HepG2 (cell line): ENCODE data around the gene RPL6. TPM values are rescaled to one million over a fixed set of nuclear protein-coding genes. Genes with fewer than 3 reads are reported as not detected.

Experiments used
- CEBPG ChIP-seq: IDR thresholded peaks from 2 replicates; pipeline ENCODE4 v1.6.1; 2016
- EEA1 ChIP-seq: sonication (generic); formaldehyde crosslinking; IDR thresholded peaks from 2 replicates; pipeline ENCODE4 v1.5.1; 2020; ENCODE audit warnings: mild to moderate bottlenecking, missing genetic modification reagents, borderline replicate concordance
- FOXO1 ChIP-seq: sonication (generic); formaldehyde crosslinking; IDR thresholded peaks from 2 replicates; pipeline ENCODE4 v1.4.0; 2020; ENCODE audit warnings: missing genetic modification reagents
- GATA4 ChIP-seq: sonication (generic); IDR thresholded peaks from 2 replicates; pipeline ENCODE4 v1.6.1; 2016; ENCODE audit warnings: antibody characterized with exemption, low read depth, borderline replicate concordance
- GLI4 ChIP-seq: sonication (generic); formaldehyde crosslinking; IDR thresholded peaks from 2 replicates; pipeline ENCODE4 v1.5.1; 2020; ENCODE audit warnings: missing genetic modification reagents, mild to moderate bottlenecking, moderate library complexity, borderline replicate concordance
- HNRNPH1 ChIP-seq: fragments of 200-400 bp; formaldehyde crosslinking; optimal IDR thresholded peaks from 2 replicates; pipeline ENCODE3; 2017; ENCODE audit warnings: mild to moderate bottlenecking, low read depth, low read length
- KLF11 ChIP-seq: IDR thresholded peaks from 2 replicates; pipeline ENCODE4 v1.6.1; 2016; ENCODE audit warnings: missing compliant biosample characterization
- MAFK ChIP-seq, 2 experiments: IDR thresholded peaks in 1 of 2; conservative IDR thresholded peaks in 1 of 2; 2 replicates each; pipeline ENCODE4 v1.6.1; 2011; ENCODE audit warnings: improper control_type of control experiment in 2 of 2, low read length in 2 of 2
- SMAD3 ChIP-seq: sonication (generic); formaldehyde crosslinking; IDR thresholded peaks from 2 replicates; pipeline ENCODE4 v1.4.0; 2020; ENCODE audit warnings: missing genetic modification reagents
- SMARCE1 ChIP-seq: fragments of 450-650 bp; IDR thresholded peaks from 2 replicates; pipeline ENCODE4 v1.6.1; 2017; ENCODE audit warnings: borderline replicate concordance
- SOX6 ChIP-seq, 2 experiments: fragments of 450-650 bp in 1 of 2; sonication (generic) in 1 of 2; formaldehyde crosslinking in 1 of 2; IDR thresholded peaks; 2 replicates each; pipeline versions ENCODE4 v1.4.0 to v1.6.1; 2017 to 2020; ENCODE audit warnings: antibody characterized with exemption in 1 of 2, mild to moderate bottlenecking in 1 of 2, missing genetic modification reagents in 1 of 2
- SRF ChIP-seq: IDR thresholded peaks from 2 replicates; pipeline ENCODE4 v1.6.1; 2011; ENCODE audit warnings: mild to moderate bottlenecking, low read depth, low read length, moderate library complexity
- YEATS2 ChIP-seq: sonication (generic); formaldehyde crosslinking; IDR thresholded peaks from 2 replicates; pipeline ENCODE4 v1.4.0; 2020; ENCODE audit warnings: missing genetic modification reagents, borderline replicate concordance
- ZNF567 ChIP-seq: sonication (generic); formaldehyde crosslinking; IDR thresholded peaks from 2 replicates; pipeline ENCODE4 v1.8.1; 2023; ENCODE audit warnings: mild to moderate bottlenecking, missing genetic modification reagents, borderline replicate concordance
- ZNF570 ChIP-seq: sonication (generic); formaldehyde crosslinking; IDR thresholded peaks from 2 replicates; pipeline ENCODE4 v1.4.0; 2020; ENCODE audit warnings: mild to moderate bottlenecking, missing genetic modification reagents, borderline replicate concordance
- ZNF709 ChIP-seq: sonication (generic); formaldehyde crosslinking; IDR thresholded peaks from 2 replicates; pipeline ENCODE4 v1.5.0; 2020; ENCODE audit warnings: mild to moderate bottlenecking, missing genetic modification reagents
- ZNF773 ChIP-seq: sonication (generic); formaldehyde crosslinking; IDR thresholded peaks from 2 replicates; pipeline ENCODE4 v1.4.0; 2020; ENCODE audit warnings: missing genetic modification reagents, borderline replicate concordance
- ZNF879 ChIP-seq: sonication (generic); formaldehyde crosslinking; IDR thresholded peaks from 2 replicates; pipeline ENCODE4 v1.8.1; 2023; ENCODE audit warnings: missing genetic modification reagents
- polyA plus RNA-seq, 8 experiments: library from polyadenylated mRNA; depleted of rRNA in 3 of 8; stranded (reverse) in 7 of 8; unstranded in 1 of 8; fragments of >200 nt; fragmentation: Illumina TruSeq in 4 of 8; extraction: Trizol in 4 of 8; gene quantifications; 2 replicates each; pipeline versions ENCODE4 v1.2.1 to v1.2.3, GENCODE V29; 2011 to 2016; ENCODE audit warnings: low read depth in 4 of 8, missing spikeins in 1 of 8, mixed read lengths in 1 of 8; ENCODE audit not compliant: insufficient read depth in 1 of 8
- total RNA-seq, 5 experiments: library from RNA; depleted of rRNA; stranded (reverse); fragments of >200 nt; fragmentation: Illumina TruSeq; extraction: Trizol; gene quantifications; 2 replicates each; pipeline ENCODE4 v1.2.3, GENCODE V29; 2016; ENCODE audit warnings: low read depth in 1 of 5
- TF ChIP-seq, protein P1 (sequence below): sonication (generic); formaldehyde crosslinking; IDR thresholded peaks from 2 replicates; pipeline ENCODE4 v1.5.0; 2020; ENCODE audit warnings: mild to moderate bottlenecking, missing genetic modification reagents, moderate library complexity
- TF ChIP-seq, protein P2 (sequence below): sonication (generic); formaldehyde crosslinking; IDR thresholded peaks from 2 replicates; pipeline ENCODE4 v1.4.0; 2020; ENCODE audit warnings: low read depth, missing genetic modification reagents
- TF ChIP-seq, protein P3 (sequence below): sonication (generic); formaldehyde crosslinking; IDR thresholded peaks from 2 replicates; pipeline ENCODE4 v1.9.0; 2021; ENCODE audit warnings: missing genetic modification reagents, mild to moderate bottlenecking, borderline replicate concordance
- TF ChIP-seq, protein P4 (sequence below): sonication (generic); formaldehyde crosslinking; IDR thresholded peaks from 2 replicates; pipeline ENCODE4 v1.4.0; 2020; ENCODE audit warnings: missing genetic modification reagents

RPL6 gene
- total and polyA plus RNA-seq, 2 of the 13 experiments (the other 11 are each of a cell fraction or from before 2014, with no cell fraction given), result 1,551 to 1,719 TPM

GRCh38 chr12:112418608-112419296 lies 9.3 kb upstream of the RPL6 start, which contains the start of gene PTPN11 (continued):
- no peak; the same call in 1 of the 2 replicates for TF ChIP-seq ZNF567 (CRISPR knock-in tag)
- no peak for TF ChIP-seq SOX6 (IDR thresholded peaks at IDR 0.05)
- TF ChIP-seq SOX6 (CRISPR knock-in tag; IDR thresholded peaks at IDR 0.05), result no peak; the same call in 1 of the 2 replicates
- TF ChIP-seq, protein P1, sequence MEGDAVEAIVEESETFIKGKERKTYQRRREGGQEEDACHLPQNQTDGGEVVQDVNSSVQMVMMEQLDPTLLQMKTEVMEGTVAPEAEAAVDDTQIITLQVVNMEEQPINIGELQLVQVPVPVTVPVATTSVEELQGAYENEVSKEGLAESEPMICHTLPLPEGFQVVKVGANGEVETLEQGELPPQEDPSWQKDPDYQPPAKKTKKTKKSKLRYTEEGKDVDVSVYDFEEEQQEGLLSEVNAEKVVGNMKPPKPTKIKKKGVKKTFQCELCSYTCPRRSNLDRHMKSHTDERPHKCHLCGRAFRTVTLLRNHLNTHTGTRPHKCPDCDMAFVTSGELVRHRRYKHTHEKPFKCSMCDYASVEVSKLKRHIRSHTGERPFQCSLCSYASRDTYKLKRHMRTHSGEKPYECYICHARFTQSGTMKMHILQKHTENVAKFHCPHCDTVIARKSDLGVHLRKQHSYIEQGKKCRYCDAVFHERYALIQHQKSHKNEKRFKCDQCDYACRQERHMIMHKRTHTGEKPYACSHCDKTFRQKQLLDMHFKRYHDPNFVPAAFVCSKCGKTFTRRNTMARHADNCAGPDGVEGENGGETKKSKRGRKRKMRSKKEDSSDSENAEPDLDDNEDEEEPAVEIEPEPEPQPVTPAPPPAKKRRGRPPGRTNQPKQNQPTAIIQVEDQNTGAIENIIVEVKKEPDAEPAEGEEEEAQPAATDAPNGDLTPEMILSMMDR, result peak; percentile 38; the same call in 1 of the 2 replicates
- peak; percentile 84 for TF ChIP-seq SRF
- no peak; the same call in 1 of the 2 replicates for TF ChIP-seq GATA4
- TF ChIP-seq, protein P2, sequence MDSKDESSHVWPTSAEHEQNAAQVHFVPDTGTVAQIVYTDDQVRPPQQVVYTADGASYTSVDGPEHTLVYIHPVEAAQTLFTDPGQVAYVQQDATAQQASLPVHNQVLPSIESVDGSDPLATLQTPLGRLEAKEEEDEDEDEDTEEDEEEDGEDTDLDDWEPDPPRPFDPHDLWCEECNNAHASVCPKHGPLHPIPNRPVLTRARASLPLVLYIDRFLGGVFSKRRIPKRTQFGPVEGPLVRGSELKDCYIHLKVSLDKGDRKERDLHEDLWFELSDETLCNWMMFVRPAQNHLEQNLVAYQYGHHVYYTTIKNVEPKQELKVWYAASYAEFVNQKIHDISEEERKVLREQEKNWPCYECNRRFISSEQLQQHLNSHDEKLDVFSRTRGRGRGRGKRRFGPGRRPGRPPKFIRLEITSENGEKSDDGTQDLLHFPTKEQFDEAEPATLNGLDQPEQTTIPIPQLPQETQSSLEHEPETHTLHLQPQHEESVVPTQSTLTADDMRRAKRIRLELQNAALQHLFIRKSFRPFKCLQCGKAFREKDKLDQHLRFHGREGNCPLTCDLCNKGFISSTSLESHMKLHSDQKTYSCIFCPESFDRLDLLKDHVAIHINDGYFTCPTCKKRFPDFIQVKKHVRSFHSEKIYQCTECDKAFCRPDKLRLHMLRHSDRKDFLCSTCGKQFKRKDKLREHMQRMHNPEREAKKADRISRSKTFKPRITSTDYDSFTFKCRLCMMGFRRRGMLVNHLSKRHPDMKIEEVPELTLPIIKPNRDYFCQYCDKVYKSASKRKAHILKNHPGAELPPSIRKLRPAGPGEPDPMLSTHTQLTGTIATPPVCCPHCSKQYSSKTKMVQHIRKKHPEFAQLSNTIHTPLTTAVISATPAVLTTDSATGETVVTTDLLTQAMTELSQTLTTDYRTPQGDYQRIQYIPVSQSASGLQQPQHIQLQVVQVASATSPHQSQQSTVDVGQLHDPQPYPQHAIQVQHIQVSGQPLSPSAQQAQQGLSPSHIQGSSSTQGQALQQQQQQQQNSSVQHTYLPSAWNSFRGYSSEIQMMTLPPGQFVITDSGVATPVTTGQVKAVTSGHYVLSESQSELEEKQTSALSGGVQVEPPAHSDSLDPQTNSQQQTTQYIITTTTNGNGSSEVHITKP (CRISPR knock-in tag), result 0 out of 2 replicates have a peak, but pooled peaks have one; percentile 24
- TF ChIP-seq HNRNPH1, result no peak
- 0 out of 2 replicates have a peak, but pooled peaks have one; percentile 61 for TF ChIP-seq FOXO1 (CRISPR knock-in tag)
- TF ChIP-seq ZNF570, result no peak
- TF ChIP-seq GLI4 (CRISPR knock-in tag), result no peak
- TF ChIP-seq EEA1 (CRISPR knock-in tag), result no peak
- peak; percentile 93 for TF ChIP-seq YEATS2
- no peak for TF ChIP-seq SMARCE1
- TF ChIP-seq KLF11 (CRISPR knock-in tag), result no peak
- no peak for TF ChIP-seq SMAD3 (CRISPR knock-in tag)
- TF ChIP-seq ZNF773 (CRISPR knock-in tag), result no peak
- TF ChIP-seq MAFK (conservative IDR thresholded peaks at IDR 0.05 in 1 of 2, IDR thresholded peaks at IDR 0.05 in 1 of 2; ENCODE audit: low read length in 2 of 2), result no peak; a peak in 1 of 4 replicates
- TF ChIP-seq, protein P3, sequence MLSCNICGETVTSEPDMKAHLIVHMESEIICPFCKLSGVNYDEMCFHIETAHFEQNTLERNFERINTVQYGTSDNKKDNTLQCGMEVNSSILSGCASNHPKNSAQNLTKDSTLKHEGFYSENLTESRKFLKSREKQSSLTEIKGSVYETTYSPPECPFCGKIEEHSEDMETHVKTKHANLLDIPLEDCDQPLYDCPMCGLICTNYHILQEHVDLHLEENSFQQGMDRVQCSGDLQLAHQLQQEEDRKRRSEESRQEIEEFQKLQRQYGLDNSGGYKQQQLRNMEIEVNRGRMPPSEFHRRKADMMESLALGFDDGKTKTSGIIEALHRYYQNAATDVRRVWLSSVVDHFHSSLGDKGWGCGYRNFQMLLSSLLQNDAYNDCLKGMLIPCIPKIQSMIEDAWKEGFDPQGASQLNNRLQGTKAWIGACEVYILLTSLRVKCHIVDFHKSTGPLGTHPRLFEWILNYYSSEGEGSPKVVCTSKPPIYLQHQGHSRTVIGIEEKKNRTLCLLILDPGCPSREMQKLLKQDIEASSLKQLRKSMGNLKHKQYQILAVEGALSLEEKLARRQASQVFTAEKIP (CRISPR knock-in tag), result no peak
- TF ChIP-seq ZNF709 (CRISPR knock-in tag), result no peak
- no peak for TF ChIP-seq CEBPG (CRISPR knock-in tag)
- TF ChIP-seq ZNF879, result no peak
- TF ChIP-seq, protein P4, sequence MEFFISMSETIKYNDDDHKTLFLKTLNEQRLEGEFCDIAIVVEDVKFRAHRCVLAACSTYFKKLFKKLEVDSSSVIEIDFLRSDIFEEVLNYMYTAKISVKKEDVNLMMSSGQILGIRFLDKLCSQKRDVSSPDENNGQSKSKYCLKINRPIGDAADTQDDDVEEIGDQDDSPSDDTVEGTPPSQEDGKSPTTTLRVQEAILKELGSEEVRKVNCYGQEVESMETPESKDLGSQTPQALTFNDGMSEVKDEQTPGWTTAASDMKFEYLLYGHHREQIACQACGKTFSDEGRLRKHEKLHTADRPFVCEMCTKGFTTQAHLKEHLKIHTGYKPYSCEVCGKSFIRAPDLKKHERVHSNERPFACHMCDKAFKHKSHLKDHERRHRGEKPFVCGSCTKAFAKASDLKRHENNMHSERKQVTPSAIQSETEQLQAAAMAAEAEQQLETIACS (CRISPR knock-in tag), result no peak
